Lower leg skin (tissue), 4 donors: Measurements from ENCODE around the gene GADL1. TPM values are rescaled to one million over a fixed set of nuclear protein-coding genes. Genes with fewer than 3 reads are reported as not detected.

Experiments
- DNase-seq, 2 donors: peaks; one replicate each; pipeline ENCODE4 v3.0.0-alpha.2; 2019; ENCODE audit warnings: low spot score in 2 of 2
- H3K4me3 ChIP-seq: fragments of 200-600 bp; sonication (generic); 2 replicates; pipeline ENCODE4 v1.5.1; 2017; ENCODE audit warnings: mild to moderate bottlenecking, low read depth; ENCODE audit not compliant: poor library complexity, severe bottlenecking
- CTCF ChIP-seq, 3 donors: fragments of 450-650 bp; IDR thresholded peaks; one replicate each; pipeline ENCODE4 v1.5.1; 2016; ENCODE audit warnings: antibody characterized with exemption in 3 of 3, mild to moderate bottlenecking in 3 of 3, moderate library complexity in 2 of 3
- POLR2A ChIP-seq, 2 donors: fragments of 450-650 bp; IDR thresholded peaks; one replicate each; pipeline ENCODE4 v1.6.1; 2016 to 2017; ENCODE audit warnings: antibody characterized with exemption in 2 of 2, mild to moderate bottlenecking in 1 of 2, moderate library complexity in 1 of 2
- WGBS, 2 donors: methylation state at CpG; one replicate each; pipeline ENCODE4 v1.1.5; 2018; 5-methylcytosine and 5-hydroxymethylcytosine counted together
- intact Hi-C: fragments of 100-400 bp; cut with DNase I; formaldehyde crosslinking; loops from one replicate; pipeline ENCODE4 v1.15.0; 2023; ENCODE audit warnings: low total_unique reads
- total RNA-seq, 4 donors: library from RNA; depleted of rRNA; stranded (reverse); fragments of >200 nt; gene quantifications; one replicate each; pipeline ENCODE4 v1.1.0, GENCODE V29; 2016

Gene GADL1
- not detected for total RNA-seq

- 2 to 3% methylated on average over 37 to 38 of the region's 38 CpGs for WGBS, 2 donors
- peak within 1 kb of the TSS; percentile 41 for H3K4me3 ChIP-seq
- intact Hi-C loops: no loop called here
- TF ChIP-seq CTCF (IDR thresholded peaks at IDR 0.05) (no peak), POLR2A (IDR thresholded peaks at IDR 0.05) (no peak)
- peak in 1 of 2 donors; percentile 87 for DNase-seq
These were observed at the start of gene GADL1 for GRCh38 chr3:30894521-30895251. TSS of gene GADL1 (minus strand) at chr3:30894661. CDS start at chr3:30894614, 47 bp downstream.

- no peak for TF ChIP-seq POLR2A (IDR thresholded peaks at IDR 0.05)
- no peak for DNase-seq
- WGBS, 2 donors: 68 to 74% methylated on average over 2 of the region's 2 CpGs
- intact Hi-C loops: no loop called here
- no peak overlapping the region for H3K4me3 ChIP-seq
These were observed 49.7 kb upstream of the GADL1 start for GRCh38 chr3:30944124-30944523.

- no peak for TF ChIP-seq CTCF (IDR thresholded peaks at IDR 0.05)
- no peak for TF ChIP-seq POLR2A (IDR thresholded peaks at IDR 0.05)
- WGBS, 2 donors: 70 to 72% methylated on average over 6 of the region's 6 CpGs
- no peak for DNase-seq
- H3K4me3 ChIP-seq: no peak overlapping the region
- intact Hi-C loops: no loop called here
These were observed 48.7 kb upstream of the GADL1 start for GRCh38 chr3:30943206-30943605.

GRCh38 chr3:30941342-30941741, 46.9 kb upstream of the GADL1 start:
- TF ChIP-seq POLR2A (IDR thresholded peaks at IDR 0.05) (no peak), CTCF (IDR thresholded peaks at IDR 0.05) (no peak)
- H3K4me3 ChIP-seq: no peak overlapping the region
- DNase-seq: no peak
- intact Hi-C loops: no loop called here
- 100% methylated on average over 2 of the region's 2 CpGs for WGBS, 2 donors

- TF ChIP-seq POLR2A (IDR thresholded peaks at IDR 0.05): no peak
- no peak for TF ChIP-seq CTCF (IDR thresholded peaks at IDR 0.05)
- no peak overlapping the region for H3K4me3 ChIP-seq
- WGBS, 2 donors: 85 to 90% methylated on average over 2 of the region's 2 CpGs
- DNase-seq: no peak
- intact Hi-C loops: no loop called here
These were observed 46.3 kb upstream of the GADL1 start for GRCh38 chr3:30940740-30941139.

- no peak for DNase-seq
- WGBS, 2 donors: 20 to 28% methylated on average over 6 of the region's 6 CpGs
- TF ChIP-seq POLR2A (IDR thresholded peaks at IDR 0.05): no peak
- TF ChIP-seq CTCF (IDR thresholded peaks at IDR 0.05): no peak
- no peak overlapping the region for H3K4me3 ChIP-seq
- intact Hi-C loops: no loop called here
These were observed 39.7 kb upstream of the GADL1 start for GRCh38 chr3:30934208-30934550.
